Left lung (tissue), 10 donors: ENCODE data around the gene URI1. TPM values are rescaled to one million over a fixed set of nuclear protein-coding genes. Genes with fewer than 3 reads are reported as not detected.

Experiments
- ATAC-seq: fragments of 200-7000 bp; cut with Tn5 transposase; one replicate; pipeline ENCODE4 v1.9.1; 2020; ENCODE audit warnings: moderate library complexity
- DNase-seq, 4 donors: peaks; one replicate each; pipeline ENCODE4 v3.0.0-alpha.2; 2013 to 2020
- H3K27ac ChIP-seq, 2 donors: fragments of 200-600 bp; sonication (generic) in 1 of 2; one replicate each; pipeline versions ENCODE4 v1.5.0 to v1.8.0; 2020 to 2021
- H3K27me3 ChIP-seq, 2 donors: fragments of 200-600 bp; sonication (generic) in 1 of 2; one replicate each; pipeline versions ENCODE4 v1.5.0 to v1.8.0; 2020 to 2021
- H3K36me3 ChIP-seq, 2 donors: fragments of 200-600 bp; sonication (generic) in 1 of 2; one replicate each; pipeline versions ENCODE4 v1.5.0 to v1.8.0; 2020 to 2021
- H3K4me1 ChIP-seq, 2 donors: fragments of 200-600 bp; one replicate each; pipeline ENCODE4 v1.8.0; 2021
- H3K4me3 ChIP-seq, 2 donors: fragments of 200-600 bp; sonication (generic) in 1 of 2; one replicate each; pipeline versions ENCODE4 v1.5.0 to v1.8.0; 2020 to 2021; ENCODE audit warnings: mild to moderate bottlenecking in 1 of 2
- H3K9me3 ChIP-seq, 2 donors: fragments of 200-600 bp; sonication (generic) in 1 of 2; one replicate each; pipeline versions ENCODE4 v1.5.0 to v1.8.0; 2020 to 2021
- intact Hi-C, 2 donors: fragments of 100-400 bp; cut with DNase I; formaldehyde crosslinking; loops; one replicate each; pipeline versions ENCODE4 v1.11.2 to v1.14.2; 2022
- polyA plus RNA-seq, 6 donors: library from polyadenylated mRNA; unstranded; fragments of 120-200 nt; gene quantifications; one replicate each; pipeline ENCODE4 v1.2.1, GENCODE V29; 2013; ENCODE audit not compliant: insufficient read length in 6 of 6
- total RNA-seq, 2 donors: library from RNA; stranded (reverse); fragmentation: NEBNext Ultra II Directional; extraction: Animal tissue kit (Norgen Biotek cat#: 25700); gene quantifications; one replicate each; pipeline ENCODE4 v1.2.1, GENCODE V29; 2021
- TF ChIP-seq, protein P1 (sequence below), 2 donors: fragments of 200-600 bp; sonication (generic) in 1 of 2; IDR thresholded peaks; one replicate each; pipeline versions ENCODE4 v1.5.0 to v1.8.0; 2021; ENCODE audit warnings: antibody characterized with exemption in 2 of 2
- donor health status: DM: no; HTN: yes; CAD: no.
- donor health status: DM: no; HTN: no; CAD: no.

The URI1 gene
- total and polyA plus RNA-seq, 8 donors, result 36.3 to 104 (median 97.2) TPM

DNA sequence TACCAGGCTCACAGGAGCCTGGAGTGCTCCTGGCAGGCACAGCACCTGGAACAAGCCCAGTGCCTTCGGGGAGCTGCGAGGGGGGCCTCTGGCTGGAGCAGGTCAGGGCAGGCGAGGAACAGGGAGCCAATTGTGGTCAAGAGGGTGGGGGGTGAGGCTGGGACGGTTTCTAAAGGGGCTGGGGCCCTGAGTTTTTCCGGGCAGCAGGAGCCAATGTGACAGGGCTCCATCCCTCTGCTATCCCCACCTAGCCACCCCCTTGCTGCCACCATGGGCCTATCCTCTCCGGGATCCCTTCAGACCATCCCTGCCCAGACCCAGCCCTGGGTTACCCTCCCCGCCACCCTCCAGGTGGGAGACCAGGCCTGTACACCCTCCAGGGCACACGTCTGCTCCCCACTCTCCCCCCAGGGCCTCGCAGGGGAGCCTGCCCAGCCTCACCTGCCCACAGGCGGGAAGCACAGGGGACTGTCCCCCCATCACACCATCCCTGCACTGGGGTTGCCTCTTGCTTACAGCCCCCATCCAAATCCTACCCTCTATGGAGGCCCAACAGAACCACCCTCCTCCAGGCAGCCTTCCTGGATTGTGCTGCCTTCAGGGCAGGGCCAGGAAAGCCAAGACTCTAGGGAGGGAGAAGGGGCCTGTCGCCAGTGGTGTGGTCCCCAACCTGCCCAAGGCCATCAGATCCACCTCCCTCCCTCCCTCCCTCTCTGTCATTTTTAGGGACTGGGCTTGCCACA is 121.0 kb downstream of the URI1 start:
- ATAC-seq, result no peak
- no peaks in the 10 kb centered on the region for H3K4me1 ChIP-seq
- intact Hi-C loops, result no loop called here
- H3K9me3 ChIP-seq, result no peaks in the 10 kb centered on the region
- TF ChIP-seq, protein P1, sequence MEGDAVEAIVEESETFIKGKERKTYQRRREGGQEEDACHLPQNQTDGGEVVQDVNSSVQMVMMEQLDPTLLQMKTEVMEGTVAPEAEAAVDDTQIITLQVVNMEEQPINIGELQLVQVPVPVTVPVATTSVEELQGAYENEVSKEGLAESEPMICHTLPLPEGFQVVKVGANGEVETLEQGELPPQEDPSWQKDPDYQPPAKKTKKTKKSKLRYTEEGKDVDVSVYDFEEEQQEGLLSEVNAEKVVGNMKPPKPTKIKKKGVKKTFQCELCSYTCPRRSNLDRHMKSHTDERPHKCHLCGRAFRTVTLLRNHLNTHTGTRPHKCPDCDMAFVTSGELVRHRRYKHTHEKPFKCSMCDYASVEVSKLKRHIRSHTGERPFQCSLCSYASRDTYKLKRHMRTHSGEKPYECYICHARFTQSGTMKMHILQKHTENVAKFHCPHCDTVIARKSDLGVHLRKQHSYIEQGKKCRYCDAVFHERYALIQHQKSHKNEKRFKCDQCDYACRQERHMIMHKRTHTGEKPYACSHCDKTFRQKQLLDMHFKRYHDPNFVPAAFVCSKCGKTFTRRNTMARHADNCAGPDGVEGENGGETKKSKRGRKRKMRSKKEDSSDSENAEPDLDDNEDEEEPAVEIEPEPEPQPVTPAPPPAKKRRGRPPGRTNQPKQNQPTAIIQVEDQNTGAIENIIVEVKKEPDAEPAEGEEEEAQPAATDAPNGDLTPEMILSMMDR (IDR thresholded peaks at IDR 0.05), result no peak
- no peak overlapping the region for H3K27ac ChIP-seq
- H3K27me3 ChIP-seq, result peaks cover 0 to 40% of the 10 kb centered on the region in 2 donors
- no peak overlapping the region for H3K4me3 ChIP-seq
- peak in 1 of 4 donors; percentile 49 for DNase-seq
- H3K36me3 ChIP-seq, result no peaks in the 10 kb centered on the region

DNA sequence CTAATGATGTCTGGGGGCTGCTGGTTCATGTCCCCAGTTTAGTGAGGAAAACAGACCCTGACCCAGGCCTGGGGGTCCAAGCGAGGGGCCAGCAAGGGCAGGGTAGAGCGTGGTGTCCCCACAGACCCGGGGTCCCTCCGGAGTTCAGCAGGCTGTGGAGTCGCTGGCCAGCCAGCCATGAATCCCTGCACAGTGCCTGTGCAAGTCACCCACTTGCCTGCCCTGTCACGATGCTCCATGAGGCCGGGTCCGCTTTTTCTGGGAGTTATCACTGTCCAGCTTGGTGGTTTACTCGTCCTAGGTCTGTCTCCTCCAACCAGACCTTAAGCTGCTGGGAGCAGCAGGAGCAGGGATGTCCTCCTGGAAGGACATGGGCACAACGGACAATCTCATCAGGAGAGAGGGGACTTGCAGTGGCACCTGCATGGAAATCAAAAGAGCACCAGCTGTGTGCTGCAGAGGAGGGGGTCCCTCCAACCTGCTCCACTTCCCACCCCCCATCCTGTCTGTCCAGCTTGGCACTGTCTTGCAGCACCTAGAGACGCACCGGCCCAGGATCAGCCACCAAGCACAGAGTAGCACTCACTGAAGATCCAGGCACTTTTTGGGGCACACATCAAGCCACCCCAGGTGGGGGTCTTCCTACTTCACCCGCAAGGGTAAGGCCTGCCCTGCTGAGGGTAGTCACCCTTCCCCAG is 121.8 kb downstream of the URI1 start:
- DNase-seq, result no peak
- peaks cover 0 to 40% of the 10 kb centered on the region in 2 donors for H3K27me3 ChIP-seq
- H3K36me3 ChIP-seq, result no peaks in the 10 kb centered on the region
- TF ChIP-seq, protein P1 (IDR thresholded peaks at IDR 0.05), result no peak
- H3K4me1 ChIP-seq, result no peaks in the 10 kb centered on the region
- H3K27ac ChIP-seq, result no peak overlapping the region
- intact Hi-C loops, result no loop called here
- H3K9me3 ChIP-seq, result no peaks in the 10 kb centered on the region
- no peak overlapping the region for H3K4me3 ChIP-seq
- ATAC-seq, result no peak

- TF ChIP-seq, protein P1 (IDR thresholded peaks at IDR 0.05), result no peak
- DNase-seq, result no peak
- intact Hi-C loops, result no loop called here
Observed at GRCh38 chr19:30064348-30064699, 122.3 kb downstream of the URI1 start.

DNA sequence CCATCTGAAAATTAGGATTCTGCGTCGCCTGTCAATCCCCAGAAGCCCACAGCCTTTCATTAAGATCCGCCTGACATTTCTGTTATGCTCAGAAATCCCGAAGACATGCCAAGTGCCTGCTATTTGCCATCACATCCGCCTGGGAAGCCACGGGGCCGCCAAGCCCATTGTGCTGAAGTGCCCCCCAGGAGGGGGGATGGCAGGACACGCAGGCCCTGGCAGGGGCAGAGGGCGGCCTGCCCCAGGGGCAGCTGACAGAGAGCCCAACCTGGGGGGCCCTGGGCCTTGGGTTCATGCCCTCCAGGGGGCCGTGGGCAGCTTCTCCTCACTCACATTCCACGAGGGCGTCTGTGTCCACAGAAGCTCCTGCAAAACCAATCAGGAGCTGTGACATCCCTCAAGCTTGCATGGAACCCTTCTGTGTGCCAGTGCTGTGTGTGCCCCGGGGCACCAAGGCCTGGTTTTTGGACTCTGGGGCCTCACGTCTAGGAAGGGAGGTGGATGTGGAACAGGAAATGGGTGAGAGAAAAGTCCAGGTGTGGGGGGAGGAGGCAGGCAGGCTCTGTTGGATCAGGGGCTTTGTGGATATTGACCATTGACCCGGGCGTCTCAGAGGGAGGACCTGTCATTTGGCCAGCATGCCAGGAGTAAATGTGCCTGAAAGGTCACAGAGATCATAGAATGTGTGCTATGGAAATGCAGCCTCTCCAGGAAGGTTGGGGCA is 122.9 kb downstream of the URI1 start:
- intact Hi-C loops, result no loop called here
- TF ChIP-seq, protein P1 (IDR thresholded peaks at IDR 0.05), result no peak
- no peak for ATAC-seq

More at GRCh38 chr19:30064348-30064699, 122.3 kb downstream of the URI1 start:
- no peaks in the 10 kb centered on the region for H3K36me3 ChIP-seq
- ATAC-seq, result no peak
- no peaks in the 10 kb centered on the region for H3K4me1 ChIP-seq
- H3K27me3 ChIP-seq, result peaks cover 0 to 40% of the 10 kb centered on the region in 2 donors
- no peak overlapping the region for H3K4me3 ChIP-seq
- H3K9me3 ChIP-seq, result no peaks in the 10 kb centered on the region
- no peak overlapping the region for H3K27ac ChIP-seq

More for the DNA sequence above, 122.9 kb downstream of the URI1 start:
- Histone ChIP-seq H3K36me3 (no peaks in the 10 kb centered on the region), H3K4me1 (no peaks in the 10 kb centered on the region), H3K4me3 (no peak overlapping the region), H3K9me3 (no peaks in the 10 kb centered on the region), H3K27ac (no peak overlapping the region), H3K27me3 (peaks cover 0 to 40% of the 10 kb centered on the region in 2 donors)
- no peak for DNase-seq
